Activated T-helper 1 cell treated with anti-CD3 and anti-CD28 coated beads, Interleukin-12 subunit alpha, Interleukin-12 subunit beta, Interleukin-2, Interleukin-4 antibody, amounts not matched to agents 30 ng/mL and 10 ng/mL and 1 ng/mL, durations not matched to agents 14 hours and 24 hours and 36 hours (primary cell): Measurements from ENCODE around the gene IGLON5. TPM values are rescaled to one million over a fixed set of nuclear protein-coding genes. Genes with fewer than 3 reads are reported as not detected.
A peak's percentile ranks its signal among the peaks of the same experiment; 100 is the strongest.

Experiments used
- DNase-seq: peaks from one replicate; pipeline ENCODE4 v3.0.0; 2021; ENCODE audit warnings: low spot score
- H3K27ac Mint-ChIP-seq: one replicate; pipeline ENCODE4 v1.8.0; 2021; ENCODE audit warnings: mild to moderate bottlenecking, mixed read lengths
- H3K27me3 Mint-ChIP-seq: one replicate; pipeline ENCODE4 v1.8.0; 2022; ENCODE audit warnings: mild to moderate bottlenecking, moderate library complexity, mixed read lengths; ENCODE audit not compliant: insufficient read depth
- H3K36me3 Mint-ChIP-seq: one replicate; pipeline ENCODE4 v1.8.0; 2021; ENCODE audit warnings: low read depth, mixed read lengths
- H3K4me1 Mint-ChIP-seq: one replicate; pipeline ENCODE4 v1.8.0; 2021; ENCODE audit warnings: low read depth, mixed read lengths
- H3K4me3 Mint-ChIP-seq: one replicate; pipeline ENCODE4 v1.8.0; 2021; ENCODE audit warnings: mild to moderate bottlenecking, moderate library complexity, mixed read lengths
- H3K9me3 Mint-ChIP-seq: one replicate; pipeline ENCODE4 v1.8.0; 2021; ENCODE audit warnings: mixed read lengths
- intact Hi-C: fragments of 100-400 bp; cut with micrococcal nuclease; formaldehyde crosslinking; loops from one replicate; pipeline ENCODE4 v1.15.1; 2024
- total RNA-seq: library from RNA; stranded (reverse); gene quantifications from 2 replicates; pipeline ENCODE4 v1.2.3, GENCODE V29; 2022

The IGLON5 gene
- total RNA-seq, 1 donor from 2014 or later = 1.3 TPM

- no peaks in the 10 kb centered on the region for H3K27me3 Mint-ChIP-seq
- no peaks in the 10 kb centered on the region for H3K9me3 Mint-ChIP-seq
- no peak for DNase-seq
These were observed 35.9 kb downstream of the IGLON5 start for GRCh38 chr19:51347209-51347928.

DNA sequence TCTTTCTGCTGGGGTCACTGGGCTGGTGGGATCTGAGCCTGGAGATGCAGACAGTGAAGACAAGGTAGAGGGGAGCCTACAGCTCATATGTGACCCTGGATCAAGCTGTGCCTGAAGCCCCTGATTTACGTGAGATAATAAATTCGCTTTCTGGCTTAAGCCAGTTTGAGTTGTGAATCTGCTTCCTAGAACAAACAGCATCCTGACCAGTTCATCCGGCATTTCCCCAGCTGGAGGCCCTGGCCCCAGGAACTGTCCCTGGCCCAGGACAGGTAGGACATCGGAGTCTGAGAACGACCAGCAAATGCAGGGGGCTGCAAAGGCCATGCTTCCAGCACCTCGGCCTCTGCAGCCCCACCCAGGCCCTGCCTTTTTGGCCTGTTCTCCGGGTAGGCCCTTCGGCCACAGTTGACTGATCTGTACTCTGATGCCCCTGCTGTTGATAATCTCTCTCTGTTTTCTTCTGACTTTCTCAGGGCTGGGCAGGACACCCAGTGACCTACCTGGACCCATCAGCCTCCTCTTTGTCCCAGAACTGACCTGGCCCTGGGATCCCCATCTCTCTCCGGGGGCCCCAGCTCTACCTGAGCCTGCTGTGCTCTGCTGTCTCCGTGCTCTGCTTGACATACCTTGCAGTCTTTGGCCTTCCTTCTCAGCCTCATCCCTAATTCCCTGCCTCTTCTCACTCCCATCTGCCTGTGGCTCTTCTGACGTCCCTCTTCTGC is 40.0 kb downstream of the IGLON5 start:
- no peak overlapping the region for H3K27ac Mint-ChIP-seq

More at GRCh38 chr19:51347209-51347928, 35.9 kb downstream of the IGLON5 start:
- Mint-ChIP-seq H3K4me3 (no peak overlapping the region), H3K27ac (no peak overlapping the region), H3K4me1 (peaks cover 12% of the 10 kb centered on the region), H3K36me3 (peaks cover 38% of the 10 kb centered on the region)
- intact Hi-C loops = no loop called here

DNA sequence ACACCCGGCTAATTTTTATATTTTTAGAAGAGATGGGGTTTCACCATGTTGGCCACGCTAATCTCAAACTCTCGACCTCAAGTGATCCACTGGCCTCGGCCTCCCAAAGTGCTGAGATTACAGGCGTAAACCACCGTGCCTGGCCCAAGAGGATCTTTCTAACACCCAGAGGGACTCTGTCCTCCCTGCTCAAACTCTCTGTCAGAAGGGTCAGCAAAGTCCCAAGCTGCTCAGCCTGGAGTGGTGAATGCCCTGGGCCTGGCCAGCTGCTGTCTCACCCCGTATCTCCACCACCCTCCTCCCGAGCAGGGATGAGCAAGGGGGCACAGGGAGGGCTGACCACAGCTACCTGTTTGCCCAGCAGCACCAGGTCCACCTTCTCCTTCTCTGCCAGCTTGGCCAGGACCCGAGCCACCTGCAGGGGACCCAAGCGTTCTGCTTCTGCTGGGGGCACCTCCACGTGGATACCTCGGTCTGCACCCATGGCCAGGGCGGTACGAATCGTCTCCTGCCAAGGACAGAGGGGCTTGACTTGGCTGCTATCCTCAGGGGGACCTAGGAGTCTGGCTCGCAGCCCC is 41.4 kb downstream of the IGLON5 start:
- intact Hi-C loops = no loop called here

More for the DNA sequence above, 40.0 kb downstream of the IGLON5 start:
- DNase-seq = no peak
- H3K36me3 Mint-ChIP-seq = peaks cover 37% of the 10 kb centered on the region
- H3K9me3 Mint-ChIP-seq = no peaks in the 10 kb centered on the region
- H3K4me3 Mint-ChIP-seq = no peak overlapping the region
- intact Hi-C loops = no loop called here
- H3K4me1 Mint-ChIP-seq = peaks cover 14% of the 10 kb centered on the region
- no peaks in the 10 kb centered on the region for H3K27me3 Mint-ChIP-seq

GRCh38 chr19:51354103-51354741 is 42.8 kb downstream of the IGLON5 start:
- peaks cover 35% of the 10 kb centered on the region for H3K36me3 Mint-ChIP-seq
- H3K9me3 Mint-ChIP-seq = no peaks in the 10 kb centered on the region
- H3K27ac Mint-ChIP-seq = peak overlapping the region; percentile 7
- no peaks in the 10 kb centered on the region for H3K27me3 Mint-ChIP-seq
- no peak overlapping the region for H3K4me3 Mint-ChIP-seq
- DNase-seq = no peak
- peaks cover 24% of the 10 kb centered on the region for H3K4me1 Mint-ChIP-seq
- intact Hi-C loops = no loop called here

More for the DNA sequence above, 41.4 kb downstream of the IGLON5 start:
- Mint-ChIP-seq H3K9me3 (no peaks in the 10 kb centered on the region), H3K4me3 (no peak overlapping the region), H3K4me1 (peaks cover 22% of the 10 kb centered on the region), H3K27ac (no peak overlapping the region), H3K27me3 (no peaks in the 10 kb centered on the region), H3K36me3 (peaks cover 35% of the 10 kb centered on the region)
- no peak for DNase-seq

- peak overlapping the region; percentile 80 for H3K27ac Mint-ChIP-seq
- no peak for DNase-seq
- no peaks in the 10 kb centered on the region for H3K9me3 Mint-ChIP-seq
- intact Hi-C loops = no loop called here
- no peak overlapping the region for H3K4me3 Mint-ChIP-seq
- H3K27me3 Mint-ChIP-seq = no peaks in the 10 kb centered on the region
- H3K36me3 Mint-ChIP-seq = peaks cover 35% of the 10 kb centered on the region
- H3K4me1 Mint-ChIP-seq = peaks cover 28% of the 10 kb centered on the region
These were observed 43.3 kb downstream of the IGLON5 start for GRCh38 chr19:51354742-51355148.

DNA sequence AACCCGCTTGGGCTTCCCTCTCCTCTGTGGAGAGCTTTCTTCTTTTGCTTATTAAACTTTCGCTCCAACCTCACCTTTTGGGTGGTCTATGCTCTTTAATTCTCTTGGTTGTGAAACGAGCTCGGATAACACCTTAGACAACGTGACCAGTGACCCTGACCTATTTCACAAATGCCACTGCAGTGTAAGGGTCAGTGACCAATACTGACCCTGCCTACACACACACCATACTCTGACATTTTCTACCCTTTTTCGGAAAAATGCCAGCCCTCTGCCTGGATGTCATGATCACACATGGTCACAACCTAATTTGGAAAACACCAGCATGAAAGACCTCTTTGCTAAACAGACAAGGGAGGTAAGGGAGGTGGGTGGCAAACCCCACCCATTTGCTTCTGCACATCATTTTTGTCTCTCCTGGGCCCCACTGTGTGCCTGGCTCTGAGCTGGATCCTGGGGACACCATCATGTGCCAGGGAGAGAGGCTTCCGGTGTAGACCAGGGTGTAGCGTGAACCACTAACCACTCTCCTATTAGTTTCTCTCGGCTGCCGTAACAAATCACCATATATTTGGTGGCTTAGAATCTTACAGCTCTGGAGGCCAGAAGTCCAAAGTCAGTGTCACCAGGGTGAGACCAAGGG is 44.8 kb downstream of the IGLON5 start:
- intact Hi-C loops = no loop called here
- Mint-ChIP-seq H3K36me3 (peaks cover 26% of the 10 kb centered on the region), H3K27ac (peak overlapping the region; percentile 12), H3K4me1 (peaks cover 28% of the 10 kb centered on the region), H3K27me3 (no peaks in the 10 kb centered on the region), H3K4me3 (no peak overlapping the region), H3K9me3 (no peaks in the 10 kb centered on the region)
- DNase-seq = no peak

- intact Hi-C loops = no loop called here
- peak overlapping the region; percentile 34 for H3K27ac Mint-ChIP-seq
- no peak overlapping the region for H3K4me3 Mint-ChIP-seq
- H3K4me1 Mint-ChIP-seq = peaks cover 40% of the 10 kb centered on the region
- DNase-seq = no peak
- H3K27me3 Mint-ChIP-seq = no peaks in the 10 kb centered on the region
- no peaks in the 10 kb centered on the region for H3K9me3 Mint-ChIP-seq
- peaks cover 21% of the 10 kb centered on the region for H3K36me3 Mint-ChIP-seq
These were observed 46.5 kb downstream of the IGLON5 start for GRCh38 chr19:51357952-51358351.

GRCh38 chr19:51359294-51359693 is 47.9 kb downstream of the IGLON5 start:
- DNase-seq = no peak
- H3K9me3 Mint-ChIP-seq = no peaks in the 10 kb centered on the region
- H3K4me3 Mint-ChIP-seq = no peak overlapping the region
- H3K4me1 Mint-ChIP-seq = peaks cover 53% of the 10 kb centered on the region
- H3K36me3 Mint-ChIP-seq = peaks cover 29% of the 10 kb centered on the region
- no peaks in the 10 kb centered on the region for H3K27me3 Mint-ChIP-seq
- peak overlapping the region; percentile 52 for H3K27ac Mint-ChIP-seq
- intact Hi-C loops = no loop called here

GRCh38 chr19:51361239-51361638 is 49.8 kb downstream of the IGLON5 start:
- intact Hi-C loops = no loop called here
- Mint-ChIP-seq H3K9me3 (no peaks in the 10 kb centered on the region), H3K36me3 (peaks cover 25% of the 10 kb centered on the region), H3K4me1 (peaks cover 52% of the 10 kb centered on the region), H3K27me3 (no peaks in the 10 kb centered on the region), H3K27ac (no peak overlapping the region), H3K4me3 (no peak overlapping the region)
- no peak for DNase-seq

DNA sequence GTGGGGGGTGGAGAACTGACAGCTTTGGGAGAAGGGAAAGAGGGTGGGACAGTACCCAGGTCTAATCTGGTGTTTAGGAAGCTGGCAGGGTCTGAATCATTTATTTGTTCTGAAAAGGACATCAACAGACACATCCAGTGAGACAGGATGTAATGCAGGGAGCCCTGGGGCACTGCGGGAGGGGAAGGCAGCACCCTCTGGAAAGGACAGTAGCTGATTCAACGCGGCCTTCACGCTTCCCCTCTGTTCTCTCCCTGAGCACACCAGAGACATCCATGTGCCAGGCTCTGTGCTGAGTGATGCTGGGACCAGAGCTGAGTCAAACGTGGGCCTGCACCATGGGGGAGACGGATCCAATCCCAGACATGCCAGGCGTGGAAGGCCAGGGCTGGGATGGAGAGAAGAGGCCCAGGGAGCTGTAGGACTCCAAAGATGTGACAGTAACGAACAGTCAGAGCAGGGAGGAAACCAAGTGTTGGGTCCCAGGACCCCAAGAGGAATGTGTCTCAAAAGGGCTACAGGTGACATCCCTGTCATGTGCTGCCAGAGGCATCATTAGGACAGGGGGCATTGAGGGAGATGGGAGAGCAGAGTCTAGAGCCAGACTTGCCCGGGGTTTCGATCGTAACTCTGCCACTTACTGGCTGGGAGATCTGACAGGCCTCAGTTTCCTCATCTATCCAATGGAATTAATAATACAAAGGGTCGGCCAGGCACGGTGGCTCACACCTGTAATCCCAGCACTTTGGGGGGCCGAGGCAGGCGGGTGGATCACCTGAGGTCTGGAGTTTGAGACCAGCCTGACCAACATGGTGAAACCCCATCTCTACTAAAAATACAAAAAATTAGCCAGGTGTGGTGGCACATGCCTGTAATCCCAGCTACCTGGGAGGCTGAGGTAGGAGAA is 53.0 kb downstream of the IGLON5 start:
- H3K36me3 Mint-ChIP-seq = peaks cover 23% of the 10 kb centered on the region
- no peaks in the 10 kb centered on the region for H3K27me3 Mint-ChIP-seq
- intact Hi-C loops = loop anchor here (5.0 kb wide), 1 partner anchor 43 kb away; no protein-coding TSS in a partner anchor
- H3K27ac Mint-ChIP-seq = peak overlapping the region; percentile 76
- H3K4me1 Mint-ChIP-seq = peaks cover 52% of the 10 kb centered on the region
- no peaks in the 10 kb centered on the region for H3K9me3 Mint-ChIP-seq
- no peak for DNase-seq
- H3K4me3 Mint-ChIP-seq = peak overlapping the region; percentile 75

GRCh38 chr19:51365211-51365964 is 53.9 kb downstream of the IGLON5 start:
- peaks cover 26% of the 10 kb centered on the region for H3K36me3 Mint-ChIP-seq
- intact Hi-C loops = loop anchor here (5.0 kb wide), 1 partner anchor 42 kb away; no protein-coding TSS in a partner anchor

More at GRCh38 chr19:51365211-51365964, 53.9 kb downstream of the IGLON5 start:
- Mint-ChIP-seq H3K27me3 (no peaks in the 10 kb centered on the region), H3K4me3 (peak overlapping the region; percentile 98), H3K27ac (peak overlapping the region; percentile 96), H3K9me3 (no peaks in the 10 kb centered on the region), H3K4me1 (peaks cover 54% of the 10 kb centered on the region)
- no peak for DNase-seq
